Ovary (tissue), 3 donors: ENCODE data around the gene DAB2IP.

Experiments
- EP300 ChIP-seq: sonication (generic); formaldehyde crosslinking; IDR thresholded peaks from one replicate; pipeline ENCODE4 v1.6.1; 2017; ENCODE audit warnings: antibody characterized with exemption
- POLR2A ChIP-seq: fragments of 450-650 bp; IDR thresholded peaks from one replicate; pipeline ENCODE4 v1.6.1; 2017; ENCODE audit warnings: antibody characterized with exemption, mild to moderate bottlenecking, moderate library complexity
- TF ChIP-seq, protein P1 (sequence below), 3 donors: fragments of 450-650 bp in 2 of 3; fragments of 200-600 bp in 1 of 3; IDR thresholded peaks; one replicate each; pipeline versions ENCODE4 v1.5.1 to v1.8.0; 2016 to 2022; ENCODE audit warnings: antibody characterized with exemption in 3 of 3, mild to moderate bottlenecking in 1 of 3
- donor health status: DM: no; HTN: no; CAD: no.

DNA sequence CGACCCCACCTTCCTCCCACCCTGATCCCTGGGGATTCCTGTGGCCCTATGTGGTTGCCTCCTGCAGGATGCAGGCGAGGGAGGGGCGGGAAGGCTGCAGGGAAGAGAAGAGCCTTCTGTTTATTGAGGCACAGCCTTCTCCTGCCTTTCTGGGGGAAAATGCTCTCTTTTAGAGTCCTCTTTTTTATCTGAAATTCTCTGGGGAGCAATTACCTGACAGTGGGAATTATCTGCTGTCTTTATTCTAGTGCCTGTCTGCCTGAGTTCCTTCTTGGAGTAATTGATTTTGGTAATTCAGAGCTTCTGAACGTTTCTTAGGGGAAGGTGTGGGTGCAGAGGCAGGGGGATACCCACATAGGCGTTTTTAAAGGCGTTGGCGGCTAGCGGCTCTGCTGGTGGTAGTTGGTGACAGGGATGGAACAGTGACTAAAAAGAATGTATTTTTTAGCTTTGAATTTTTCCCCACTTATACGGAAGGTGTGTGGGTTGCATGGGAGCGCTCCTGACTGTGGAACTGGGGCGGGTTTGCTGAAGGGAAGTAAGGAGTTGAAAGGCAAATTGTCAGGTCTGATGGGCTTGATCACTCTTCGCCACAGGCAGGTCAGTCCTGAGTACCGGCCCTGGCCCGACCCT, 35.2 kb upstream of the DAB2IP start:
- TF ChIP-seq, protein P1, sequence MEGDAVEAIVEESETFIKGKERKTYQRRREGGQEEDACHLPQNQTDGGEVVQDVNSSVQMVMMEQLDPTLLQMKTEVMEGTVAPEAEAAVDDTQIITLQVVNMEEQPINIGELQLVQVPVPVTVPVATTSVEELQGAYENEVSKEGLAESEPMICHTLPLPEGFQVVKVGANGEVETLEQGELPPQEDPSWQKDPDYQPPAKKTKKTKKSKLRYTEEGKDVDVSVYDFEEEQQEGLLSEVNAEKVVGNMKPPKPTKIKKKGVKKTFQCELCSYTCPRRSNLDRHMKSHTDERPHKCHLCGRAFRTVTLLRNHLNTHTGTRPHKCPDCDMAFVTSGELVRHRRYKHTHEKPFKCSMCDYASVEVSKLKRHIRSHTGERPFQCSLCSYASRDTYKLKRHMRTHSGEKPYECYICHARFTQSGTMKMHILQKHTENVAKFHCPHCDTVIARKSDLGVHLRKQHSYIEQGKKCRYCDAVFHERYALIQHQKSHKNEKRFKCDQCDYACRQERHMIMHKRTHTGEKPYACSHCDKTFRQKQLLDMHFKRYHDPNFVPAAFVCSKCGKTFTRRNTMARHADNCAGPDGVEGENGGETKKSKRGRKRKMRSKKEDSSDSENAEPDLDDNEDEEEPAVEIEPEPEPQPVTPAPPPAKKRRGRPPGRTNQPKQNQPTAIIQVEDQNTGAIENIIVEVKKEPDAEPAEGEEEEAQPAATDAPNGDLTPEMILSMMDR (IDR thresholded peaks at IDR 0.05), result no peak
- TF ChIP-seq POLR2A, result no peak
- TF ChIP-seq EP300, result no peak
